HG03135 (cell line): ENCODE measurements around the gene CSKMT.

Source experiments
- ATAC-seq: cut with Tn5 transposase; IDR thresholded peaks from one replicate; pipeline ENCODE4 v1.9.1; 2021; ENCODE audit warnings: mild to moderate bottlenecking, moderate library complexity; ENCODE audit not compliant: unreplicated experiment

CSKMT gene

GRCh38 chr11:62715150-62716130 is 50.3 kb downstream of the CSKMT start:
- no peak for ATAC-seq

DNA sequence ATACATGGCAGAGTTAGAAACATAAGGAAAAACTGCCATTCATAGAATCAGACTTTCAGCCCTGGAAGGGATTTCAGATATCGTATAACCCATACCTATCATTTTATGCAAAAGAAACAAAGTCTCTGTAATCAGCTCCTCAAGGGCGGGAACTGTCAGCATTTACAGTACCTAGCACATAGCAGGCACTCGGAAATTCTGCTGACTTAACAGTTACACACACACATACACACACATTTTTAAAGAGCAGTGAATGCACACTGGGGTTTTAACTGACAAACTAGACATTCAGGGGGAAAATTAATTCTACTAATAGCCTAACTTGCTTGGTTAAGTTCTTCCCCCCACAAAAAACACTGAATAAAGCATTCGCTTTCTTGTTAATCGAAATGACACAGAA is 51.1 kb downstream of the CSKMT start:
- ATAC-seq, result no peak

DNA sequence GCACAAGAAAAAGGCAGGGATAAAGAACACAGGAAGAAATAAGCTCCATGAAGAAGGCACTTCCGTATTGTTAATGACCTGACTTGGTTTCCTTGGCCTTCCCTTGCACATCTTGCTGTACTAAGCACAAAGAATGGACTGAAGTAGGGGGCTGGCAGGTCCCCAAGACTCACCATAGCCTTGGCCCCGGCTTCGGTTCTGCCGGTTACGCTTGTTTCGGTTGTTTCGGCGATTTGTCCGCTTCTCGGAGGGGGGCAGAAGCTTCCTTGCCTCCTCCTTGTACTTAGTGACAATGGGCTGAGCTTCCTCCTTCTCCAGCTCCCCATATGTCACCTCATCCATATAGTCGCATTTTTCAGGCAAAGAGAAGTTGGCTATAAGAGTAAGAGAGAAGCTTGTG is 51.7 kb downstream of the CSKMT start:
- ATAC-seq, result no peak
